Dermis blood vessel endothelial cell (primary cell): ENCODE measurements around the gene ZNF730. TPM values are rescaled to one million over a fixed set of nuclear protein-coding genes. Genes with fewer than 3 reads are reported as not detected.

Source experiments
- total RNA-seq: library from RNA; depleted of rRNA; stranded (reverse); fragments of >200 nt; gene quantifications from 2 replicates; pipeline ENCODE4 v1.2.3, GENCODE V29; 2014

Gene ZNF730
- total RNA-seq, 1 donor from 2014 or later = 1.2 TPM

Other genes with a start within 250 kb of the ZNF730 start
- 0.09 and 0.34 TPM in 2 replicates for gene ZNF728, start 113.8 kb upstream of the ZNF730 start, total RNA-seq
- gene ZNF724, start 133.4 kb downstream of the ZNF730 start, total RNA-seq = 5.6 and 8.7 TPM in 2 replicates